ENCODE measurements around the gene CUL1. TPM values are rescaled to one million over a fixed set of nuclear protein-coding genes. Genes with fewer than 3 reads are reported as not detected.
"Not testable (repeated sequence)": the region's sequence is repeated elsewhere in the genome, so short reads cannot be mapped to it uniquely, and the experiment has no call there.

CUL1 gene
- total RNA-seq, 1 donor from 2014 or later: 40.5 TPM

DNA sequence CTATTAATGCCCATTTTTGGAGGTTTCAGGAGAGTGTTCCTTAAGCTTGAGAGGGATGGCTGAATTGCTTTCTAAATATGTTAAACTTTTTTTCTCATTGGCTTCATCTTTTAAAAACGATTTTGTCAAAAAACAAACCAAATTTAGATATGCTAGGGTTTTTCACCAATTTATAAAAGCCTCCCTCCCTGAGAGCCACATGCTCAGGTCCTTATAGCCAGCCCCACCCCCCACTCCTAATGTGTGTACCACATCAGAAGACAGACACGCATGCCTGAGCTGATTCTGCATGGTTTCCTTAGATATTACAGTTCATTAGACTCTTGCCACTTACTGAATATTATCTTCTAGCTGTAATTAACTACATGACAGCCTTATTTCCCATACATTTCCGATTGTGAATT lies 2.0 kb downstream of the CUL1 start:
- FAIRE-seq (no peak), DNase-seq (ENCODE audit: low read depth) (peak; percentile 39)
- H3K27me3 ChIP-seq (ENCODE audit: control insufficient read depth, insufficient read depth, low read length): no peaks in the 10 kb centered on the region
- H3K4me3 ChIP-seq (ENCODE audit: low read depth, low read length): peak overlapping the region; percentile 79
- no peaks in the 10 kb centered on the region for H3K36me3 ChIP-seq (ENCODE audit: control insufficient read depth, insufficient read depth, low read length)
- TF ChIP-seq, protein P1, sequence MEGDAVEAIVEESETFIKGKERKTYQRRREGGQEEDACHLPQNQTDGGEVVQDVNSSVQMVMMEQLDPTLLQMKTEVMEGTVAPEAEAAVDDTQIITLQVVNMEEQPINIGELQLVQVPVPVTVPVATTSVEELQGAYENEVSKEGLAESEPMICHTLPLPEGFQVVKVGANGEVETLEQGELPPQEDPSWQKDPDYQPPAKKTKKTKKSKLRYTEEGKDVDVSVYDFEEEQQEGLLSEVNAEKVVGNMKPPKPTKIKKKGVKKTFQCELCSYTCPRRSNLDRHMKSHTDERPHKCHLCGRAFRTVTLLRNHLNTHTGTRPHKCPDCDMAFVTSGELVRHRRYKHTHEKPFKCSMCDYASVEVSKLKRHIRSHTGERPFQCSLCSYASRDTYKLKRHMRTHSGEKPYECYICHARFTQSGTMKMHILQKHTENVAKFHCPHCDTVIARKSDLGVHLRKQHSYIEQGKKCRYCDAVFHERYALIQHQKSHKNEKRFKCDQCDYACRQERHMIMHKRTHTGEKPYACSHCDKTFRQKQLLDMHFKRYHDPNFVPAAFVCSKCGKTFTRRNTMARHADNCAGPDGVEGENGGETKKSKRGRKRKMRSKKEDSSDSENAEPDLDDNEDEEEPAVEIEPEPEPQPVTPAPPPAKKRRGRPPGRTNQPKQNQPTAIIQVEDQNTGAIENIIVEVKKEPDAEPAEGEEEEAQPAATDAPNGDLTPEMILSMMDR (IDR thresholded peaks at IDR 0.05; ENCODE audit: insufficient read depth, low read length, severe bottlenecking): no peak

DNA sequence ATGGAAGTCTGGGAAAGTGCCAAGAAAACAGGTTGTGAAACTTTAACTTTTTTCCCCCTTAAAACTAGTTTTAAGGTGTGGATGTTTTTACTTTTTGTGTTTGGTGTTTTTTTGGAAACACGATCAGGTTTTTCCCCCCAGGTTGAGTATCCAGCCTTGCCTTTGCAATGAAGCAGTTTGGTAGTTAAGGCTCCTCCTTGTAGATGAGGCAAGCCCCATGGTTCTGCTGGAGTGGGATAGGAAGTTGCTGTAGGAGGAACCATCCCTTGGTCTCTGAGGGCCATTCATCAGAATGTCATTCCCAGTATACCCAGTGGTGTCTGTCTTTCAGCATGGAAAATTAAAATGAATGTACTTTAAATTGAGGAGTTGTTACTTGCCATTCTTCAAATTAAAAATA lies 2.7 kb downstream of the CUL1 start:
- H3K36me3 ChIP-seq (ENCODE audit: control insufficient read depth, insufficient read depth, low read length): no peaks in the 10 kb centered on the region
- H3K27me3 ChIP-seq (ENCODE audit: control insufficient read depth, insufficient read depth, low read length): no peaks in the 10 kb centered on the region
- H3K4me3 ChIP-seq (ENCODE audit: low read depth, low read length): no peak overlapping the region
- FAIRE-seq: no peak
- no peak for DNase-seq (ENCODE audit: low read depth)
- TF ChIP-seq, protein P1 (IDR thresholded peaks at IDR 0.05; ENCODE audit: insufficient read depth, low read length, severe bottlenecking): no peak

DNA sequence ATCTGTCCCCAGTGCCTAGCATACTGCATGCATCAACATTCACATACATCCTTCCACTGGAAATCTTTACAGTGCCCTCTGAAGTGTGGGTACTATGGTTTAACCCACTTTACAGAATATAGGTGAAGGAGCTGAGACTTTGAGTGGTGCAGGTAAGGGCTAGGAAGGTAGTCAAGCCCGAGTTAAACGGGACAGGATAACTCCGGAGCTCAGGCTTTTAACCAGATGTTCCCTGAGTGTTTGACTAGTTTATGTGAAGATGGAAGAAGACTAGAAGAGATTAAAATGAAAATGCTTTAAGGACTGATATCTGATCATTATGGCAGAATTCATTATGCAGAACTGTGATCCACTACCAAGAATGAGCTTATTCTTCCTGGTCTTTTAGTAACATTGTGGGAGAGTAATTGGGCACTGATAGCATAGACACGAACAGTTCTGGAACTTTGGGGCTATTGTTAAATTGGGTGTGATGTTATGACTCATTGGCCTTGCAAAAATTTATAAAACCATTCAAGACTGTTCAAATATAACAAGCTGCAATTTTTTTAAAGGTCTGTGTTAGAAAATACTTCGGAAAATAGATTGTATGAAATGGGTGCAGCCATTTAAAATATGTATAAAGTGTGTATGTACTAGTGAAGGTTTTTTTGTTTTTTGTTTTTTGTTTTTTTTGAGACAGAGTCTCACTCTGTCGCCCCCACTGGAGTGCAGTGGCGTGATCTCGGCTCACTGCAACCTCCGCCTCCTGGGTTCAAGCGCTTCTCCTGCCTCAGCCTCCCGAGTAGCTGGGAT lies 4.4 kb downstream of the CUL1 start:
- no peak for FAIRE-seq

DNA sequence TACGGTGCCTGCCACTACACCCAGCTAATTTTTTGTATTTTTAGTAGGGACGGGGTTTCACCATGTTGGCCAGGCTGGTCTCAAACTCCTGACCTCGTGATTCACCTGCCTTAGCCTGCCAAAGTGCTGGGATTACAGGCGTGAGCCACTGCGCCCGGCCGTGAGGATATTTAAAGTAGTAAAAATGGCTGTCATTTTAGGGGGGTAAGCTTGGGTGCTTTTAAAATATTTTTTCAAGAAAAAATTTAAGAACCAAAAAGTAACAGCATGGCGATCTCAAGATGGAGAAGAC lies 4.9 kb downstream of the CUL1 start:
- H3K4me3 ChIP-seq (ENCODE audit: low read depth, low read length); FAIRE-seq; H3K27me3 ChIP-seq (ENCODE audit: control insufficient read depth, insufficient read depth, low read length); DNase-seq (ENCODE audit: low read depth); H3K36me3 ChIP-seq (ENCODE audit: control insufficient read depth, insufficient read depth, low read length): not testable (repeated sequence)

More for the DNA sequence above, 4.4 kb downstream of the CUL1 start:
- no peak for DNase-seq (ENCODE audit: low read depth)
- Histone ChIP-seq H3K4me3 (ENCODE audit: low read depth, low read length) (no peak overlapping the region), H3K36me3 (ENCODE audit: control insufficient read depth, insufficient read depth, low read length) (no peaks in the 10 kb centered on the region), H3K27me3 (ENCODE audit: control insufficient read depth, insufficient read depth, low read length) (no peaks in the 10 kb centered on the region)
- TF ChIP-seq, protein P1 (IDR thresholded peaks at IDR 0.05; ENCODE audit: insufficient read depth, low read length, severe bottlenecking): no peak

DNA sequence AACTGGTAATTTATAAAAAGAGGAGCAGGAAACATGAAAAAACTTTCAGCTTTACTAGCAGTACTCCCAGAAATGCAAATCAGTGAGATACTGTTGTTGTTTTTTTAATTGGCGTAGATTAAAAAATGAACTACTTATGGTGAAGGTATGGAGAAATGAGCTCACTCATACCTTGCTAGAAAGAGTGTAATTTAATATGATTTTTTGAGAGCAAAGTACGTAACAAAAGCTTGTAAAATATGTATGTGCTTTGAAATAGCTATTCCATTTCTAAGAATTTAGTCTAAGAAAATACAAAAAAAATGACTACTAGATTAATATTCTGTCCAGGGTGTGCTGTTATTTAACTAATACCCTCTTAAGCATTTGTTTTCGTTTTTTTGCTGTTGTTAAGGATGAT lies 5.5 kb downstream of the CUL1 start:
- TF ChIP-seq, protein P1 (IDR thresholded peaks at IDR 0.05; ENCODE audit: insufficient read depth, low read length, severe bottlenecking): no peak
- FAIRE-seq: no peak
- H3K27me3 ChIP-seq (ENCODE audit: control insufficient read depth, insufficient read depth, low read length): no peaks in the 10 kb centered on the region
- DNase-seq (ENCODE audit: low read depth): no peak
- no peak overlapping the region for H3K4me3 ChIP-seq (ENCODE audit: low read depth, low read length)
- no peaks in the 10 kb centered on the region for H3K36me3 ChIP-seq (ENCODE audit: control insufficient read depth, insufficient read depth, low read length)

DNA sequence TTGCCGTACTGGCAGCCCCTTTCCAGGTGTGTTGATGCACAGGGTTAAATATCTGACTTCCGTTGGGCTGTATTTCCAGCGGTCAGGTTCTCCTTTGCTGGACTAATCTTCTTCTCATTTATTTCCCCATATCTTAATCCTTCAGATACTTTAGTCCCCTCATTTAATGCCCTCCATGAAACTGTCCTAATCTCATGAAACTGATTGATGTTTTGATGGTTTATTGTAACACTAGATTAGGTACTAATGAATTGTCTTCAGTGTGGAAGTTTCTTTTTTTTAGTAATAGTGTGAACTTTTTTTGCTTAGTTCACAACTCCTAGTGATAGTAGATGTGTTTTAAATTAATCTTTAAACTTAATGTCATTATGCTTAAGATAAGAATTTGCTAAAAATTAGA lies 6.3 kb downstream of the CUL1 start:
- H3K27me3 ChIP-seq (ENCODE audit: control insufficient read depth, insufficient read depth, low read length): no peaks in the 10 kb centered on the region
- TF ChIP-seq, protein P1 (IDR thresholded peaks at IDR 0.05; ENCODE audit: insufficient read depth, low read length, severe bottlenecking): no peak
- no peak for DNase-seq (ENCODE audit: low read depth)
- H3K4me3 ChIP-seq (ENCODE audit: low read depth, low read length): no peak overlapping the region
- no peaks in the 10 kb centered on the region for H3K36me3 ChIP-seq (ENCODE audit: control insufficient read depth, insufficient read depth, low read length)
- no peak for FAIRE-seq

Measured in bronchial epithelial cell (primary cell).